PC-3 (cell line): Measurements from ENCODE around the gene POMZP3.
"Not testable (repeated sequence)": the region's sequence is repeated elsewhere in the genome, so short reads cannot be mapped to it uniquely, and the experiment has no call there.

ENCODE experiments used
- EZH2phosphoT487 ChIP-seq: fragments of 300-600 bp; sonication (generic); IDR thresholded peaks from 2 replicates; pipeline ENCODE4 v1.6.1; 2018; ENCODE audit warnings: mild to moderate bottlenecking, antibody characterized with exemption, low read length, borderline replicate concordance
- TF ChIP-seq, protein P1 (sequence below): fragments of 300-600 bp; sonication (generic); conservative IDR thresholded peaks from 2 replicates; pipeline ENCODE4 v1.5.1; 2017; ENCODE audit warnings: antibody characterized with exemption, low read depth, mild to moderate bottlenecking, low read length

DNA sequence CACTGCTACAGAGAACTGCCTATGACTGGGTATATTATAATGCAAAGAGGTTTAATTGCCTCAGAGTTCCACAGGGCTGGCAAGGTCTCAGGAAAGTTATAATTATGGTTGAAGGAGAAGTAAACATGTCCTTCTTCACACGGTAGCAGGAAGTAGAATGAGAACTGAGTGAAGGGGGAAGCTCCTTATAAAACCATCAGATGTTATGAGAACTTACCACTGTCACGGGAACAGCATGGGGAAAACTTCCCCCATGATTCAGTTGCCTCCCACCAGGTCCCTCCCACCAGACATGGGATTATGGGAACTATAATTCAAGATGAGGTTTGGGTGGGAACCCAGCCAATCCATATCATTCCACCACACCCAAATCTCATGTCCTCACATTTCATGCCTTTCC, 34.4 kb downstream of the POMZP3 start:
- TF ChIP-seq, protein P1, sequence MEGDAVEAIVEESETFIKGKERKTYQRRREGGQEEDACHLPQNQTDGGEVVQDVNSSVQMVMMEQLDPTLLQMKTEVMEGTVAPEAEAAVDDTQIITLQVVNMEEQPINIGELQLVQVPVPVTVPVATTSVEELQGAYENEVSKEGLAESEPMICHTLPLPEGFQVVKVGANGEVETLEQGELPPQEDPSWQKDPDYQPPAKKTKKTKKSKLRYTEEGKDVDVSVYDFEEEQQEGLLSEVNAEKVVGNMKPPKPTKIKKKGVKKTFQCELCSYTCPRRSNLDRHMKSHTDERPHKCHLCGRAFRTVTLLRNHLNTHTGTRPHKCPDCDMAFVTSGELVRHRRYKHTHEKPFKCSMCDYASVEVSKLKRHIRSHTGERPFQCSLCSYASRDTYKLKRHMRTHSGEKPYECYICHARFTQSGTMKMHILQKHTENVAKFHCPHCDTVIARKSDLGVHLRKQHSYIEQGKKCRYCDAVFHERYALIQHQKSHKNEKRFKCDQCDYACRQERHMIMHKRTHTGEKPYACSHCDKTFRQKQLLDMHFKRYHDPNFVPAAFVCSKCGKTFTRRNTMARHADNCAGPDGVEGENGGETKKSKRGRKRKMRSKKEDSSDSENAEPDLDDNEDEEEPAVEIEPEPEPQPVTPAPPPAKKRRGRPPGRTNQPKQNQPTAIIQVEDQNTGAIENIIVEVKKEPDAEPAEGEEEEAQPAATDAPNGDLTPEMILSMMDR, result not testable (repeated sequence)
- not testable (repeated sequence) for TF ChIP-seq EZH2phosphoT487
